ENCODE data around the gene FAM162A. TPM values are rescaled to one million over a fixed set of nuclear protein-coding genes. Genes with fewer than 3 reads are reported as not detected.

Gene FAM162A
- polyA plus RNA-seq, 6 donors from 2014 or later, result 54.9 to 99.9 (median 71.2) TPM

GRCh38 chr3:122451371-122451770, 67.4 kb downstream of the FAM162A start:
- no peak overlapping the region for H3K27ac Mint-ChIP-seq
- ATAC-seq (ENCODE audit: low read depth in 2 of 2) (no peak), DNase-seq (no peak)
- peaks cover 22 to 34% of the 10 kb centered on the region in 2 donors for H3K36me3 Mint-ChIP-seq
- no peak overlapping the region for H3K4me3 Mint-ChIP-seq
- H3K4me1 Mint-ChIP-seq, result peaks cover 2 to 10% (median 4%) of the 10 kb centered on the region in 3 donors
- peaks cover 0 to 5% (median 0%) of the 10 kb centered on the region in 7 donors for H3K9me3 Mint-ChIP-seq
- no peaks in the 10 kb centered on the region for H3K27me3 Mint-ChIP-seq

GRCh38 chr3:122456074-122456473, 72.1 kb downstream of the FAM162A start:
- ATAC-seq (ENCODE audit: low read depth in 2 of 2), result no peak
- H3K27ac Mint-ChIP-seq, result no peak overlapping the region

GRCh38 chr3:122457706-122458105, 73.7 kb downstream of the FAM162A start:
- DNase-seq (no peak), ATAC-seq (ENCODE audit: low read depth in 2 of 2) (no peak)
- H3K36me3 Mint-ChIP-seq, result peaks cover 12 to 16% of the 10 kb centered on the region in 2 donors
- no peaks in the 10 kb centered on the region for H3K9me3 Mint-ChIP-seq
- H3K27ac Mint-ChIP-seq, result peak overlapping the region in 2 of 6 donors; percentile 17 to 67
- no peak overlapping the region for H3K4me3 Mint-ChIP-seq
- H3K27me3 Mint-ChIP-seq, result no peaks in the 10 kb centered on the region
- no peaks in the 10 kb centered on the region for H3K4me1 Mint-ChIP-seq

More at GRCh38 chr3:122456074-122456473, 72.1 kb downstream of the FAM162A start:
- Mint-ChIP-seq H3K4me3 (no peak overlapping the region), H3K27me3 (no peaks in the 10 kb centered on the region), H3K36me3 (peaks cover 4 to 16% of the 10 kb centered on the region in 2 donors), H3K4me1 (no peaks in the 10 kb centered on the region), H3K9me3 (no peaks in the 10 kb centered on the region)
- DNase-seq, result no peak

GRCh38 chr3:122458992-122459391, 75.0 kb downstream of the FAM162A start:
- no peaks in the 10 kb centered on the region for H3K27me3 Mint-ChIP-seq
- H3K9me3 Mint-ChIP-seq, result no peaks in the 10 kb centered on the region
- peak overlapping the region in 4 of 6 donors; percentile 5 to 79 (median 38) for H3K27ac Mint-ChIP-seq
- DNase-seq, result no peak
- H3K4me3 Mint-ChIP-seq, result no peak overlapping the region
- no peak for ATAC-seq (ENCODE audit: low read depth in 2 of 2)
- peaks cover 16 to 19% of the 10 kb centered on the region in 2 donors for H3K36me3 Mint-ChIP-seq
- no peaks in the 10 kb centered on the region for H3K4me1 Mint-ChIP-seq

- ATAC-seq (ENCODE audit: low read depth in 2 of 2), result no peak
- H3K4me3 Mint-ChIP-seq, result no peak overlapping the region
- peaks cover 7 to 24% of the 10 kb centered on the region in 2 donors for H3K36me3 Mint-ChIP-seq
- no peak for DNase-seq
- no peaks in the 10 kb centered on the region for H3K4me1 Mint-ChIP-seq
- H3K27me3 Mint-ChIP-seq, result no peaks in the 10 kb centered on the region
- H3K9me3 Mint-ChIP-seq, result no peaks in the 10 kb centered on the region
- H3K27ac Mint-ChIP-seq, result peak overlapping the region in 4 of 6 donors; percentile 22 to 44 (median 42)
These were observed 77.8 kb downstream of the FAM162A start for GRCh38 chr3:122461806-122462205.

Other genes starting within 250 kb of the FAM162A start
- gene CASR, start 200.5 kb upstream of the FAM162A start, polyA plus RNA-seq (ENCODE audit: low read depth in 6 of 6), result not detected
- gene CSTA, start 58.9 kb upstream of the FAM162A start, polyA plus RNA-seq (ENCODE audit: low read depth in 6 of 6), result 1 to 10 TPM in 1 of 6 donors, under 1 TPM in 3, not detected in 2; 0.57 to 2.5 (median 0.67) TPM
- 10 to 100 TPM in 5 of 6 donors, under 1 TPM in 1; 0.77 to 28.5 (median 22.2) TPM for gene MIX23, start 951 bp upstream of the FAM162A start, polyA plus RNA-seq (ENCODE audit: low read depth in 6 of 6)
- 1 to 10 TPM in 5 of 6 donors, not detected in 1; 1.8 to 3.1 (median 2.6) TPM for gene WDR5B, start 31.9 kb downstream of the FAM162A start, polyA plus RNA-seq (ENCODE audit: low read depth in 6 of 6)
- gene KPNA1, start 130.8 kb downstream of the FAM162A start, polyA plus RNA-seq (ENCODE audit: low read depth in 6 of 6), result 10 to 100 TPM; 31.5 to 44.1 (median 34.5) TPM
- 10 to 100 TPM; 13.1 to 26.2 (median 18.8) TPM for gene PARP9, start 180.1 kb downstream of the FAM162A start, polyA plus RNA-seq (ENCODE audit: low read depth in 6 of 6)
- 10 to 100 TPM; 10.9 to 34.1 (median 27.0) TPM for gene DTX3L, start 180.2 kb downstream of the FAM162A start, polyA plus RNA-seq (ENCODE audit: low read depth in 6 of 6)
- 10 to 100 TPM; 10.9 to 24.4 (median 17.8) TPM for gene PARP15, start 193.5 kb downstream of the FAM162A start, polyA plus RNA-seq (ENCODE audit: low read depth in 6 of 6)

All from naive B cell (primary cell).